Measurements from ENCODE around the gene ENTREP3. TPM values are rescaled to one million over a fixed set of nuclear protein-coding genes. Genes with fewer than 3 reads are reported as not detected.
"Not testable (repeated sequence)": the region's sequence is repeated elsewhere in the genome, so short reads cannot be mapped to it uniquely, and the experiment has no call there.

Gene ENTREP3
- total RNA-seq, 1 donor from 2014 or later = 13.1 TPM

- DNase-seq (ENCODE audit: low read depth) = peak; percentile 81
These were observed 28.9 kb downstream of the ENTREP3 start for GRCh38 chr1:155226188-155226909.

DNA sequence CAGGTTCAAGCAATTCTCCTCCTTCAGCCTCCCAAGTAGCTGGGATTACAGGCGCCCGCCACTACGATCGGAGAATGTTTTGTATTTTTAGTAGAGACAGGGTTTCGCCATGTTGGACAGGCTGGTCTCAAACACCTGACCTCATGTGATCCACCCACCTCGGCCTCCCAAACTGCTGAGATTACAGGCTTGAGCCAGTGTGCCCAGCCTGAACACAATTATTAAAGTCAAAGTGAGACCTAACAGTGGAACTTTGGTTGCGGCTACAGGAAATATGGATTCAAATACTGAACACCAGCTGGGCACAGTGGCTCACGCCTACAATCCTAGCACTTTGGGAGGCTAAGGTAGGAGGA is 29.9 kb downstream of the ENTREP3 start:
- DNase-seq (ENCODE audit: low read depth) = not testable (repeated sequence)

GRCh38 chr1:155223047-155223446 is 32.2 kb downstream of the ENTREP3 start:
- DNase-seq (ENCODE audit: low read depth) = no peak

DNA sequence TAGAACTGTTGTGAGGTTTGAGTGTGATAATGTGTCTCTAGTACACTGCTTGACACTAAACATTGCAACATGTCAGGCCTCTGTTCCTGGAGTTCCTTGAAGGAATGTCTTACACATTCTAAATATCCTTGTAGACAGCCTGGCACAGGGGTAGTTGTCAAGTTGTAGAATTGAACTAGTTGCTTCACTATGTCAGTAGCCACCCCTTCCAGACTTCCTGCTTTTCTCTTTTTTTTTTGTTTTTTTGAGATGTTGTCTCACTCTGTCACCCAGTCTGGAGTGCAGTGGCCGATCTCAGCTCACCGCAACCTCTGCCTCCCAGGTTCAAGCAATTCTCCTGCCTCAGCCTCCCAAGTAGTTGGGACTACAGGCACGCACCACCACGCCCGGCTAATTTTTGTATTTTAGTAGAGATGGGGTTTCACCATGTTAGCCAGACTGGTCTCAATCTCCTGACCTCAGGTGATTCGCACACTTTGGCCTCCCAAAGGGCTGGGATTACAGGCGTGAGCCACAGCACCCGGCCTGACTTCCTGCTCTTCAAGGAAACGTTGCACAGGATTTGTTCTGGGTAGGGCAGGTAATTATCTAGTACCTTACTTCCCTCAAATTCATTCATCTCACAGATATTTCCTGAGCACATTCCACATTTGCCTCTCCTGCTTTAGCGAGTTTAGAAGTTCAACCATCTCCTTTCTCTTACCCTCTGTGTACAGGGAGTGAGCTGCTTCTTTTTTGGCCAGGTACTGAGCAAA is 34.9 kb downstream of the ENTREP3 start:
- not testable (repeated sequence) for DNase-seq (ENCODE audit: low read depth)

DNA sequence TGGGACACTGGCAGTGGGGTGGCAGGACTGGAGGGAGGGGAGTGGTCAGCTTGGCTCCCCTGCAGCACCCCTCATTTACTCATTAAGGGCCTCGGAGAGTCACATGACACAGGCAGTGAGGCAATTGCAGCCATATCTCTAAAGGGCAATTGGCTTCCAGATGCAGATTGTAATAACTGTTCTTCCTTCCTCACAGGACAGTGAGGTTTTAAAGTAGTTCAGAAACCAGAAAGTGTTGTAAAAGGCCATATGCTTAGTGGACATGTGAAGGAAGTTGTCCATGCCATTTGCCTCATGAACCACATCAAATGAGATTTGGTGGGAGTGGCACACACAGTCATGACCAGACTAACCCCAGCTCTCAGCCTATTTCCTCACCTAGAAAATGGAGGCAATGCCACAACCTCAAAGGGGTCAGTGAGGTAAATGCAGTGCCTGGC is 35.7 kb downstream of the ENTREP3 start:
- DNase-seq (ENCODE audit: low read depth) = no peak

DNA sequence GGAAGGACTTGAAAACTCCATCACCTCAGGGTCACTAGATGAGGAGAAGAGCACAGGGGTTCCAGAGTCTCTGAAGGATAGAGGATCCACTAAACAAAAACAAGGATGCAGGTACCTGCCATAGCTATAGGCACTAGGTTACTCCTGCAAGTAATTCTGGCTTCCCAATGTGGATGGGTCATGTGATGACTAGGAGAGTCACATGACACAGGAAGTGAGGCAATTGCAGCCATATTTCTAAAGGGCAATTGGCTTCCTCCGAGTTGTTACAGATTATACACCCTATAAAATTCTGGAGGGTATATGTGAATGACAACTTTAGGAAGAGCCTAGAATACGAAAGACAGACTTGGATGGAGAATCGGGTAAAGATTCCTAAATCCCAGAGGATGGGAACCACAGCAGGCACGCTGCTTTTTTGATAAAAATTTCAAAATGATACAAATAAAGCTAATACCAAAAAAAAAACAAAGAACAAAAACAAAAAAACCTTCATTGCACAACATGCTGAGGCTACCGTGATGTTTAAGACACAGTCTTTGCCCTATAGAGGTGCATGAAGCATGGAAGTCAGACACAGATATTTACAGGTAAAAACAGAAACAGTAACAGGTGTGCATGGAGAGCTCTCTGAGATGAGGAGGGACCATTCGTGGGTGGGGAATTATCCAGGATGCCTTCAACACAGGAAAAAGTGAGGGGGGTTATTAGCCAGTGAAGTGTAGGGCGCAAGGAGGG is 36.3 kb downstream of the ENTREP3 start:
- DNase-seq (ENCODE audit: low read depth) = peak; percentile 56

DNA sequence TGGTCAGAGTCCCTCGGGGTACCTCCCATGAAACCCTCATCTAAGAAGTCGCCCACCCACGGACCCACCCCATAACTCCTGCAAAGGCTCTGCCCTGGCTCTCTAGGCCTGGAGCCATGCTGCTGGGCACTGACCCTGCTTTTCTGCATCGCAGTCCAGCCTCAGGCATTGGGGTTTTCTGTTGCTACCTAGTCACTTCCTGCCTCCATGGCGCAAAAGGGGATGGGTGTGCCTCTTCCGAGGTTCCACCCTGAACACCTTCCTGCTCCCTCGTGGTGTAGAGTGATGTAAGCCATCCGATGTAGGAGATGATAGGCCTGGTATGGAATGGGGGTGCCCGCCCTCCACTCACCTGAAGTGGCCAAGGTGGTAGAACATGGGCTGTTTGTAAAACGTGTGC is 40.6 kb downstream of the ENTREP3 start:
- DNase-seq (ENCODE audit: low read depth) = not testable (repeated sequence)

DNA sequence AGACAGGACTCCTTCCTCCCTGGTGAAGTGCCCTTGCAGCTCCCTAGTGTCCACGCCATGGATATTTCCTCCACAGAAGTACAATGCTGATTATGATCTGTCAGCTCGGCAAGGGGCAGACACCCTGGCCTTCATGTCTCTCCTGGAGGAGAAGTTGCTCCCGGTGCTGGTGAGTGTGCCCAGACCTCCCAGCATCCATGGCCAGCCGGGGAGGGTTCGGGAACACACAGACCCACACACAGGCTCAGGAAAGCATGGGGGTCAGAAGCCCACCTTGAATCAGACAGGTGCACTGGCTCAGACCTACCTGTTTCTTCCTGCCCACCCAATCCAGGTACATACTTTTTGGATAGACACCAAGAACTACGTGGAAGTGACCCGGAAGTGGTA is 43.2 kb downstream of the ENTREP3 start:
- not testable (repeated sequence) for DNase-seq (ENCODE audit: low read depth)

GRCh38 chr1:155211381-155212050 is 43.8 kb downstream of the ENTREP3 start:
- not testable (repeated sequence) for DNase-seq (ENCODE audit: low read depth)

- no peak for DNase-seq (ENCODE audit: low read depth)
These were observed 44.8 kb downstream of the ENTREP3 start for GRCh38 chr1:155210314-155211104.

DNA sequence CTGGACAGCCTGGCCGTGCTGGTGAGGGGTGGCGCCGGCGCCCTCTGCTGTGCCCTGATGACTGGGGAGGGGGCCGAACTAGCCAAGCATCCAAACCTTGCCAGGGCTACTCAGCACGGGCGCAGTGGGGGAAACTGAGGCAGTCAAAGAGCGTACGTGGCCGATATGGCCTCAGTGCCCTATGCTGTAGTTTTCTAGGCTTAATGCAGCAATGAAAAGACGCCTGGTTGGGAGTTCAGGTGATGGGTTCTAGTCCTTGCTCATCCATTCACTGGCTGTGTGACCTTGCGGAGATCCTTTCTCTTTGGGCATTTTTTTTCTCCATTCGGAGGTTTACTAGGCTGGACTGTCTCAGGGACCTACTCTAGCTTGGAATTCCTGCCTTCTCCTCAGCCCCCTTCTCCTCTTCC is 46.0 kb downstream of the ENTREP3 start:
- no peak for DNase-seq (ENCODE audit: low read depth)

DNA sequence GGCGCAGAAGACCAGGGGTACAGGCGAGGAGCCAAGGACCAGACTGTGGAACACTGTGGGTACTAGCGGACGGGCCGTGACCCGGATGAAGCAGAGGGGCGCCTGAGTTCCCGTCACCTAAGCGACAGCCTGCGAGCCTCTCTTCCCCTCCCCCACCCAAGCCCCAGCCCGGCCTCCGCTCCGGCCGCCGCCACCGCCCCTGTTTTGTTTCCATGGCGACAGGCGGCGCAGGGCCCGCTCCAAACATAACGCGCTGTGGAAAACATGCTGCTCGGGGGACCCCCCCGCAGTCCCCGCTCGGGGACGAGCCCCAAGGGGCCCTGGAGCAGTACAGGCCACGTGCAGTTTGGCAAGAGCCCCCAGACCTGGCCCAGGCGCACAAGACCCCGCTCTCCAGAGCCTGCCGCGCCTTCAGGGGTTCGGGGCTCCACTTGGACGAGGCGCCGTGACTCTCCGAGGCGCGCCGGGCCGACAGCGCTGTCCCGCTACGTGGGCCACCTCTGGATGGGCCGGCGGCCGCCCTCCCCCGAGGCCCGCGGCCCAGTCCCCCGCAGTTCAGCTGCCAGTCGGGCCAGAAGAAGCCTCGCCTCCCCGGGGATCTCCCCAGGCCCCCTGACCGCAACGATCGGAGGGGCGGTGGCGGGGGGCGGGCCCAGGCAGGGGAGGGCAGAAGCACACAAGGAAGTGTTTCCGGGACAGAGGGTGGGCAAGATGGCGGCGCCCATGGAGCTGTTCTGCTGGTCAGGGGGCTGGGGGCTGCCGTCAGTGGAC is 46.6 kb downstream of the ENTREP3 start, which contains the start of gene MTX1:
Gene MTX1 (plus strand): TSS at position 155 of the 771 bp plus-strand sequence. CDS start 110 bp downstream, at position 265.
- peak; percentile 92 for DNase-seq (ENCODE audit: low read depth)

DNA sequence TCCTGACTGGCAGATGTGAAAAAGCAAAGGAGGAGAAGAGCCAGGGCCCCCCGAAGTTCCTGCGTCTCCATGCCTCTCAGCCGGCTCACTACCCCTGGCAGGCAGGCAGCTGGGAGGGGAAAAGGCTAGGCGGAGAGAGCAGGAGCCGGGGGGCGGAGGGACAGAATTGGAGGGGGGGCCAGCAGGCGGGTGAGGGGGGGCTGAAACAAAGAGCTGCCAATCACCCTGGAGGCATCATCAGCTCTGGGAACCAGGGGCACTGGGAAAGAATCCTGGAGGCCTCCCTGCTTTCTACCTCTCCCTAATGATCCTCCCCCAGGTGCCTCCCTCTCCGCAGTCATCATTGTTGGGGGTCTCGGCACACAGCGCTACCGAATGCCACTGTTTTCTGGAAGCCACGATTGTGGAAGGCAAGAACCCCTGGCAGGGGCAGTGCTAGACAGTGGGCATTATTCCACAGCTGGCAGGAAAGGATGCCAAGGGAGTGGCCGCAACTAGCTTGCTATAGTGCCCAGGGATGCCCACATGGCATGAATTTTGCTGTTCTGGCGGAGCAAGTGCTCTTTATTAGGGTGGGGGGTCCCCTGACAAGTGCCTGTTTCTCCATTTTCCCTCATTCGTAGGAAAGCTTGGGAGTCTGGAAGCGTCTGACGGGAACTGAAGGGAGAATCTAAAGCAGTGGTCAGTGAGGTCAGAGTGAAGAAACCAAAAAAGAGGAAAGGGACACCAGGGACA is 47.3 kb downstream of the ENTREP3 start, which contains the start of gene THBS3:
Gene THBS3 (minus strand): TSS at position 92 of the 735 bp plus-strand sequence. CDS start 21 bp downstream, at position 71.
- peak; percentile 60 for DNase-seq (ENCODE audit: low read depth)

DNA sequence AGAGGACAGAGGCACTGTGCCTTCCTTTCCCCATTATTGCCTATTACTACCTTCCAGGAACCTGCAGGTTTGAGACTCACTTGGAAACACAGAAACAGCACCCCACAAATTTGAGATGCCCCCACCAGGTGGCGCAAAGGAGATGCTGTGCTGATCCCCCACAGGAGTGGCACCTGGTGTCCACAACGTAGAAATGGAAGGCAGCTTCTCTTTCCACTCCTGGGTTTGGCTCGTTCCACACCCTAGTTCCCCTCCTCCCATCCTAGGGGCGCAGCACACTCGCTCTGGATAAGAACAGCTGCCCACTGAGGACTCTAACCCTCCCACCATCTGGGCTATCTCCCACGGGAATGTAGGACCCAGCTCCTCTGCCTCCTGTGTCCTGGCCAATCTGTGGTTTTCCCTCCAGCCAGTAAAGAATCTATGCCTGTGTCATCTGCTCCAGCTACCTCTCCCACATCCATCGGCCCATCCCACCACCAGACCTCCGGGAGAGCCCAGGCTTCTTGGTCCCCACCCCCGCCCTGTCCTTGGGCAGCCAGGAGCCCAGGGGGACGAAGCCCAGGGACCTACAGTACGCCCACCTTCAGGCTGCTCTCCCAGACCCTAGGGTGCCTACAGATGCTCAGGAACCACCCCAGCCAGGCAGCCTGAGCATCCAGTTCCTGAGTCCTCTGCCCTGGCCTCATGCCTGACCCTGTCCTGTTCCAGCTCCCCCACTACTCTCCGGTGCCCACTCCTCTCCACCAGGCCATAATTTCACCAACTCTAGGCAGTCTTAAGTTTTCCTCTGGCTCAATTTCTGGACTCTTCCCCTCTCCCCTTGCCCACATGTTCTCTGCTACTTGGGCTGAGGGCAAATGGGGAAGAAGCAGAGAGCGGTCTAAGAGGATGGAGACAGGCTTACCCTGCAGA is 48.1 kb downstream of the ENTREP3 start:
- peak; percentile 91 for DNase-seq (ENCODE audit: low read depth)

DNA sequence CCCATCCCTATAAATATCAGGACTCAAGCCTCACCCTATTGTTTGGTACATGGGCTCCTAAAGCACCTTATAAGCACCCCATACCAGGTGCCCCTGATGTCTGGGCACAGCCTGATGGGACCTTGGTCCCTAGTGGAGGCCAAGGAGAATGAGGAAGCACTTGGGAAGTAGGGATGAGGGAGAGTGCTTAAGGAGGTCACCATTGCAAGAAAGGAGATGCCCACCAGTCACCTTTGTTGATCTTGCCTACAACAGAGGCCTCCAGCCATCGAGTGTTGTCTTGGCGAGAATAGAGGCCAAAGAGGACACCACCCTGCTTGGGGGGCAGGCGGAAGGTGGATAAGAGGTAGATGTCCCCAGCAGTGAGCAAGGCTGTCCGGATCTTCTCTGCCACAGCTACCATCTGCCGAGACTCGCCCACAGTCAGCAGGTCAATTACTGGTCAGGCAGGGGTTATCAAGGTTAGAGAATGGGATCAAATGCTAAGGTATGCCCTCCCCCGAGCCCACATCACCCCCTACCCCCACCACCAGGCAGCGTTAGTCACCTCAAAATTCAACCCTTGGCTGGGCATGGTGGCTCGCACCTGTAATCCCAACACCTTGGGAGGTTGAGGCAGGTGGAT is 49.2 kb downstream of the ENTREP3 start:
- DNase-seq (ENCODE audit: low read depth) = no peak

DNA sequence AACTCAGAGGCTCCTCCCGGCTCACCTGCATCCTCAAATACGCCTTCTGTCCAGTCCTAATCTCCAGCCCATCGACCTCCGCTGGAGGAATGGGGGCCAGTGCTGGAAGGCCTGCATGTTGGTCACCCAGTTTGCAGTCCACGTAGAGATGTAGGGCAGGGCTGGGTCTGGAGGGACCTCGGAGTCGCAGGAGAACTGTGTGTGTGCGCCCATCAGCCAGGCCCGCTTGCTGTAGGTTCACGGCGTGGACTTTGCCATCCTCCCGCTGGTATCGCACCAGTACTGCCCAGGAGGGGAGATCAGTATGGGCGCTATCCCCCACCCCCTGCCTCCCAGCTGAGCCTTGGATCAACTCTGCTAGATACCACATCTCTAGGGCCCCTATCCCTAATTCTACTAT is 50.2 kb downstream of the ENTREP3 start:
- DNase-seq (ENCODE audit: low read depth) = no peak
